Stimulated activated CD8-positive, alpha-beta memory T cell treated with anti-CD3 and anti-CD28 coated beads, Interleukin-4, amount 100 ng/mL, for 48 hours (primary cell): ENCODE measurements around the gene ZNF493.
A peak's percentile ranks its signal among the peaks of the same experiment; 100 is the strongest.

Source experiments
- DNase-seq: peaks from one replicate; pipeline ENCODE4 v3.0.0-alpha.2; 2020

ZNF493 gene

GRCh38 chr19:21396893-21397572 is at the start of gene ZNF493:
TSS of gene ZNF493 (plus strand) at chr19:21397133. CDS start at chr19:21397238, 105 bp downstream.
- peak; percentile 90 for DNase-seq

- DNase-seq: no peak
Observed at GRCh38 chr19:21352830-21353229, 44.1 kb upstream of the ZNF493 start.

- peak; percentile 86 for DNase-seq
Observed at GRCh38 chr19:21358768-21359451, 38.0 kb upstream of the ZNF493 start, which contains the start of gene ZNF738. TSS of gene ZNF738 (plus strand) at chr19:21359000. CDS start at chr19:21359141, 141 bp downstream.

GRCh38 chr19:21362291-21362690 is 34.6 kb upstream of the ZNF493 start:
- no peak for DNase-seq

- no peak for DNase-seq
Observed at GRCh38 chr19:21383980-21384582, 12.9 kb upstream of the ZNF493 start.

GRCh38 chr19:21396121-21396520 is 812 bp upstream of the ZNF493 start:
- no peak for DNase-seq

GRCh38 chr19:21398851-21399250 is 1.9 kb downstream of the ZNF493 start:
- DNase-seq: no peak

GRCh38 chr19:21402303-21402985 is 5.5 kb downstream of the ZNF493 start:
- no peak for DNase-seq

- no peak for DNase-seq
Observed at GRCh38 chr19:21410166-21410565, 13.2 kb downstream of the ZNF493 start.

GRCh38 chr19:21422244-21422643 is 25.3 kb downstream of the ZNF493 start:
- DNase-seq: no peak

- DNase-seq: no peak
Observed at GRCh38 chr19:21423057-21424041, 26.4 kb downstream of the ZNF493 start.

GRCh38 chr19:21430675-21431074 is 33.7 kb downstream of the ZNF493 start:
- no peak for DNase-seq

- no peak for DNase-seq
Observed at GRCh38 chr19:21432590-21432989, 35.7 kb downstream of the ZNF493 start.

GRCh38 chr19:21434516-21434915 is 37.6 kb downstream of the ZNF493 start:
- DNase-seq: no peak

- DNase-seq: no peak
Observed at GRCh38 chr19:21434967-21435544, 38.1 kb downstream of the ZNF493 start.

- DNase-seq: no peak
Observed at GRCh38 chr19:21439201-21439751, 42.3 kb downstream of the ZNF493 start.

- DNase-seq: no peak
Observed at GRCh38 chr19:21440321-21440720, 43.4 kb downstream of the ZNF493 start.

- no peak for DNase-seq
Observed at GRCh38 chr19:21451187-21451586, 54.3 kb downstream of the ZNF493 start.

- DNase-seq: no peak
Observed at GRCh38 chr19:21454901-21455300, 58.0 kb downstream of the ZNF493 start.

GRCh38 chr19:21460686-21461085 is 63.8 kb downstream of the ZNF493 start:
- no peak for DNase-seq

- no peak for DNase-seq
Observed at GRCh38 chr19:21462540-21462939, 65.6 kb downstream of the ZNF493 start.
